Lower leg skin (tissue), 4 donors: ENCODE measurements around the gene COL25A1. TPM values are rescaled to one million over a fixed set of nuclear protein-coding genes. Genes with fewer than 3 reads are reported as not detected.

Experiments
- DNase-seq, 2 donors: peaks; one replicate each; pipeline ENCODE4 v3.0.0-alpha.2; 2019; ENCODE audit warnings: low spot score in 2 of 2
- H3K4me3 ChIP-seq: fragments of 200-600 bp; sonication (generic); 2 replicates; pipeline ENCODE4 v1.5.1; 2017; ENCODE audit warnings: mild to moderate bottlenecking, low read depth; ENCODE audit not compliant: poor library complexity, severe bottlenecking
- CTCF ChIP-seq, 3 donors: fragments of 450-650 bp; IDR thresholded peaks; one replicate each; pipeline ENCODE4 v1.5.1; 2016; ENCODE audit warnings: antibody characterized with exemption in 3 of 3, mild to moderate bottlenecking in 3 of 3, moderate library complexity in 2 of 3
- POLR2A ChIP-seq, 2 donors: fragments of 450-650 bp; IDR thresholded peaks; one replicate each; pipeline ENCODE4 v1.6.1; 2016 to 2017; ENCODE audit warnings: antibody characterized with exemption in 2 of 2, mild to moderate bottlenecking in 1 of 2, moderate library complexity in 1 of 2
- WGBS, 2 donors: methylation state at CpG; one replicate each; pipeline ENCODE4 v1.1.5; 2018; 5-methylcytosine and 5-hydroxymethylcytosine counted together
- intact Hi-C: fragments of 100-400 bp; cut with DNase I; formaldehyde crosslinking; loops from one replicate; pipeline ENCODE4 v1.15.0; 2023; ENCODE audit warnings: low total_unique reads
- total RNA-seq, 4 donors: library from RNA; depleted of rRNA; stranded (reverse); fragments of >200 nt; gene quantifications; one replicate each; pipeline ENCODE4 v1.1.0, GENCODE V29; 2016

The COL25A1 gene
- total RNA-seq, 4 donors from 2014 or later: 0.42 to 2.4 (median 1.5) TPM

- TF ChIP-seq POLR2A (IDR thresholded peaks at IDR 0.05) (no peak), CTCF (IDR thresholded peaks at IDR 0.05) (no peak)
- no peak overlapping the region for H3K4me3 ChIP-seq
- intact Hi-C loops: no loop called here
- 88 to 92% methylated on average over 4 of the region's 4 CpGs for WGBS, 2 donors
- DNase-seq: no peak
Measured at GRCh38 chr4:109263721-109264120, 38.7 kb downstream of the COL25A1 start.

GRCh38 chr4:109256818-109257217, 45.6 kb downstream of the COL25A1 start:
- TF ChIP-seq CTCF (IDR thresholded peaks at IDR 0.05) (no peak), POLR2A (IDR thresholded peaks at IDR 0.05) (no peak)
- H3K4me3 ChIP-seq: no peak overlapping the region
- DNase-seq: no peak
- intact Hi-C loops: no loop called here

- no peak overlapping the region for H3K4me3 ChIP-seq
- no peak for TF ChIP-seq POLR2A (IDR thresholded peaks at IDR 0.05)
- no peak for TF ChIP-seq CTCF (IDR thresholded peaks at IDR 0.05)
- WGBS, 2 donors: 90 to 94% methylated on average over 4 of the region's 4 CpGs
- intact Hi-C loops: no loop called here
- DNase-seq: no peak
Measured at GRCh38 chr4:109254845-109255244, 47.6 kb downstream of the COL25A1 start.

- TF ChIP-seq CTCF (IDR thresholded peaks at IDR 0.05) (no peak), POLR2A (IDR thresholded peaks at IDR 0.05) (no peak)
- H3K4me3 ChIP-seq: no peak overlapping the region
- DNase-seq: no peak
- intact Hi-C loops: no loop called here
- 75 to 85% methylated on average over 3 of the region's 3 CpGs for whole genome bisulfite sequencing, 2 donors
Measured at GRCh38 chr4:109251396-109251795, 51.1 kb downstream of the COL25A1 start.

GRCh38 chr4:109248322-109248900, 54.0 kb downstream of the COL25A1 start:
- no peak for DNase-seq
- 72 to 79% methylated on average over 4 of the region's 4 CpGs for WGBS, 2 donors
- no peak overlapping the region for H3K4me3 ChIP-seq
- intact Hi-C loops: no loop called here
- TF ChIP-seq POLR2A (IDR thresholded peaks at IDR 0.05): no peak

- WGBS, 2 donors: 89% methylated on average over 3 of the region's 3 CpGs
- intact Hi-C loops: no loop called here
- DNase-seq: no peak
- TF ChIP-seq CTCF (IDR thresholded peaks at IDR 0.05) (no peak), POLR2A (IDR thresholded peaks at IDR 0.05) (no peak)
- no peak overlapping the region for H3K4me3 ChIP-seq
Measured at GRCh38 chr4:109243871-109244270, 58.6 kb downstream of the COL25A1 start.
